ENCODE measurements around the gene ASAP2. TPM values are rescaled to one million over a fixed set of nuclear protein-coding genes. Genes with fewer than 3 reads are reported as not detected.
"Not testable (repeated sequence)": the region's sequence is repeated elsewhere in the genome, so short reads cannot be mapped to it uniquely, and the experiment has no call there.

Gene ASAP2
- polyA plus RNA-seq, 4 donors: 10.8 to 21.9 (median 13.8) TPM

- peaks cover 4 to 28% (median 10%) of the 10 kb centered on the region in 3 donors for H3K4me1 ChIP-seq (ENCODE audit: control insufficient read depth in 3 of 3, insufficient read depth in 2 of 3, low read depth in 1 of 3, low read length in 2 of 3)
- peak overlapping the region in 1 of 3 donors; percentile 22 for H3K27ac ChIP-seq (ENCODE audit: low read depth in 1 of 3, low read length in 2 of 3)
- FAIRE-seq: no peak
- H3K9me3 ChIP-seq (ENCODE audit: control insufficient read depth in 2 of 2, insufficient read depth in 1 of 2, low read depth in 1 of 2, low read length in 1 of 2): no peaks in the 10 kb centered on the region
- DNase-seq: no peak
- 57 to 72% (median 68%) methylated on average over 14 of the region's 14 CpGs for WGBS, 3 donors
- H3K36me3 ChIP-seq (ENCODE audit: control insufficient read depth in 3 of 3, insufficient read depth in 2 of 3, low read depth in 1 of 3, low read length in 3 of 3): peaks cover 0 to 10% (median 0%) of the 10 kb centered on the region in 3 donors
- H3K4me3 ChIP-seq (ENCODE audit: low read depth in 1 of 3, low read length in 3 of 3): no peak overlapping the region
- H3K27me3 ChIP-seq (ENCODE audit: control insufficient read depth in 3 of 3, insufficient read depth in 3 of 3, low read length in 3 of 3): no peaks in the 10 kb centered on the region
Measured at GRCh38 chr2:9263428-9263827, 56.8 kb downstream of the ASAP2 start.

GRCh38 chr2:9264301-9264700 lies 57.7 kb downstream of the ASAP2 start:
- DNase-seq (no peak), FAIRE-seq (no peak)
- Histone ChIP-seq H3K9me3 (ENCODE audit: control insufficient read depth in 2 of 2, insufficient read depth in 1 of 2, low read depth in 1 of 2, low read length in 1 of 2) (no peaks in the 10 kb centered on the region), H3K4me1 (ENCODE audit: control insufficient read depth in 3 of 3, insufficient read depth in 2 of 3, low read depth in 1 of 3, low read length in 2 of 3) (peaks cover 4 to 28% (median 10%) of the 10 kb centered on the region in 3 donors), H3K27me3 (ENCODE audit: control insufficient read depth in 3 of 3, insufficient read depth in 3 of 3, low read length in 3 of 3) (no peaks in the 10 kb centered on the region), H3K4me3 (ENCODE audit: low read depth in 1 of 3, low read length in 3 of 3) (no peak overlapping the region), H3K36me3 (ENCODE audit: control insufficient read depth in 3 of 3, insufficient read depth in 2 of 3, low read depth in 1 of 3, low read length in 3 of 3) (peaks cover 0 to 11% (median 0%) of the 10 kb centered on the region in 3 donors), H3K27ac (ENCODE audit: low read depth in 1 of 3, low read length in 2 of 3) (no peak overlapping the region)
- 84 to 89% (median 88%) methylated on average over 9 to 10 of the region's 10 CpGs for WGBS, 3 donors

GRCh38 chr2:9266711-9267110 lies 60.1 kb downstream of the ASAP2 start:
- no peaks in the 10 kb centered on the region for H3K27me3 ChIP-seq (ENCODE audit: control insufficient read depth in 3 of 3, insufficient read depth in 3 of 3, low read length in 3 of 3)
- H3K4me3 ChIP-seq (ENCODE audit: low read depth in 1 of 3, low read length in 3 of 3): no peak overlapping the region
- FAIRE-seq: no peak
- no peak overlapping the region for H3K27ac ChIP-seq (ENCODE audit: low read depth in 1 of 3, low read length in 2 of 3)
- DNase-seq: no peak
- H3K9me3 ChIP-seq (ENCODE audit: control insufficient read depth in 2 of 2, insufficient read depth in 1 of 2, low read depth in 1 of 2, low read length in 1 of 2): no peaks in the 10 kb centered on the region
- H3K36me3 ChIP-seq (ENCODE audit: control insufficient read depth in 3 of 3, insufficient read depth in 2 of 3, low read depth in 1 of 3, low read length in 3 of 3): peaks cover 0 to 11% (median 0%) of the 10 kb centered on the region in 3 donors
- H3K4me1 ChIP-seq (ENCODE audit: control insufficient read depth in 3 of 3, insufficient read depth in 2 of 3, low read depth in 1 of 3, low read length in 2 of 3): peaks cover under 1 to 12% (median under 1%) of the 10 kb centered on the region in 3 donors
- 84 to 94% (median 92%) methylated on average over 5 of the region's 5 CpGs for WGBS, 3 donors

GRCh38 chr2:9267286-9267685 lies 60.7 kb downstream of the ASAP2 start:
- H3K4me3 ChIP-seq (ENCODE audit: low read depth in 1 of 3, low read length in 3 of 3); H3K27me3 ChIP-seq (ENCODE audit: control insufficient read depth in 3 of 3, insufficient read depth in 3 of 3, low read length in 3 of 3); H3K4me1 ChIP-seq (ENCODE audit: control insufficient read depth in 3 of 3, insufficient read depth in 2 of 3, low read depth in 1 of 3, low read length in 2 of 3); DNase-seq; FAIRE-seq; H3K27ac ChIP-seq (ENCODE audit: low read depth in 1 of 3, low read length in 2 of 3); H3K9me3 ChIP-seq (ENCODE audit: control insufficient read depth in 2 of 2, insufficient read depth in 1 of 2, low read depth in 1 of 2, low read length in 1 of 2): not testable (repeated sequence)
- 94 to 100% (median 98%) methylated on average over 3 of the region's 3 CpGs for WGBS, 3 donors
- H3K36me3 ChIP-seq (ENCODE audit: control insufficient read depth in 3 of 3, insufficient read depth in 2 of 3, low read depth in 1 of 3, low read length in 3 of 3): peaks cover 0 to 11% (median 0%) of the 10 kb centered on the region in 3 donors

GRCh38 chr2:9268301-9269080 lies 61.9 kb downstream of the ASAP2 start:
- DNase-seq: no peak
- Histone ChIP-seq H3K27ac (ENCODE audit: low read depth in 1 of 3, low read length in 2 of 3) (no peak overlapping the region), H3K9me3 (ENCODE audit: control insufficient read depth in 2 of 2, insufficient read depth in 1 of 2, low read depth in 1 of 2, low read length in 1 of 2) (no peaks in the 10 kb centered on the region), H3K4me1 (ENCODE audit: control insufficient read depth in 3 of 3, insufficient read depth in 2 of 3, low read depth in 1 of 3, low read length in 2 of 3) (no peaks in the 10 kb centered on the region), H3K27me3 (ENCODE audit: control insufficient read depth in 3 of 3, insufficient read depth in 3 of 3, low read length in 3 of 3) (no peaks in the 10 kb centered on the region), H3K36me3 (ENCODE audit: control insufficient read depth in 3 of 3, insufficient read depth in 2 of 3, low read depth in 1 of 3, low read length in 3 of 3) (peaks cover 0 to 9% (median 0%) of the 10 kb centered on the region in 3 donors), H3K4me3 (ENCODE audit: low read depth in 1 of 3, low read length in 3 of 3) (no peak overlapping the region)
- no peak for FAIRE-seq
- WGBS, 3 donors: 49 to 76% (median 63%) methylated on average over 18 of the region's 18 CpGs

- Histone ChIP-seq H3K27me3 (ENCODE audit: control insufficient read depth in 3 of 3, insufficient read depth in 3 of 3, low read length in 3 of 3) (no peaks in the 10 kb centered on the region), H3K27ac (ENCODE audit: low read depth in 1 of 3, low read length in 2 of 3) (no peak overlapping the region), H3K4me3 (ENCODE audit: low read depth in 1 of 3, low read length in 3 of 3) (no peak overlapping the region), H3K36me3 (ENCODE audit: control insufficient read depth in 3 of 3, insufficient read depth in 2 of 3, low read depth in 1 of 3, low read length in 3 of 3) (peaks cover 0 to 9% (median 0%) of the 10 kb centered on the region in 3 donors), H3K9me3 (ENCODE audit: control insufficient read depth in 2 of 2, insufficient read depth in 1 of 2, low read depth in 1 of 2, low read length in 1 of 2) (no peaks in the 10 kb centered on the region), H3K4me1 (ENCODE audit: control insufficient read depth in 3 of 3, insufficient read depth in 2 of 3, low read depth in 1 of 3, low read length in 2 of 3) (no peaks in the 10 kb centered on the region)
- FAIRE-seq (no peak), DNase-seq (no peak)
- 86 to 93% (median 90%) methylated on average over 10 of the region's 10 CpGs for WGBS, 3 donors
Measured at GRCh38 chr2:9269295-9269694, 62.7 kb downstream of the ASAP2 start.

GRCh38 chr2:9269695-9270360 lies 63.2 kb downstream of the ASAP2 start:
- DNase-seq (no peak), FAIRE-seq (no peak)
- no peaks in the 10 kb centered on the region for H3K27me3 ChIP-seq (ENCODE audit: control insufficient read depth in 3 of 3, insufficient read depth in 3 of 3, low read length in 3 of 3)
- peaks cover 0 to 9% (median 0%) of the 10 kb centered on the region in 3 donors for H3K36me3 ChIP-seq (ENCODE audit: control insufficient read depth in 3 of 3, insufficient read depth in 2 of 3, low read depth in 1 of 3, low read length in 3 of 3)
- no peaks in the 10 kb centered on the region for H3K9me3 ChIP-seq (ENCODE audit: control insufficient read depth in 2 of 2, insufficient read depth in 1 of 2, low read depth in 1 of 2, low read length in 1 of 2)
- no peaks in the 10 kb centered on the region for H3K4me1 ChIP-seq (ENCODE audit: control insufficient read depth in 3 of 3, insufficient read depth in 2 of 3, low read depth in 1 of 3, low read length in 2 of 3)
- no peak overlapping the region for H3K27ac ChIP-seq (ENCODE audit: low read depth in 1 of 3, low read length in 2 of 3)
- 79 to 84% (median 80%) methylated on average over 8 of the region's 8 CpGs for WGBS, 3 donors
- no peak overlapping the region for H3K4me3 ChIP-seq (ENCODE audit: low read depth in 1 of 3, low read length in 3 of 3)

GRCh38 chr2:9271091-9271490 lies 64.5 kb downstream of the ASAP2 start:
- Histone ChIP-seq H3K4me3 (ENCODE audit: low read depth in 1 of 3, low read length in 3 of 3) (no peak overlapping the region), H3K36me3 (ENCODE audit: control insufficient read depth in 3 of 3, insufficient read depth in 2 of 3, low read depth in 1 of 3, low read length in 3 of 3) (peaks cover 0 to 8% (median 0%) of the 10 kb centered on the region in 3 donors), H3K9me3 (ENCODE audit: control insufficient read depth in 2 of 2, insufficient read depth in 1 of 2, low read depth in 1 of 2, low read length in 1 of 2) (no peaks in the 10 kb centered on the region), H3K4me1 (ENCODE audit: control insufficient read depth in 3 of 3, insufficient read depth in 2 of 3, low read depth in 1 of 3, low read length in 2 of 3) (no peaks in the 10 kb centered on the region), H3K27ac (ENCODE audit: low read depth in 1 of 3, low read length in 2 of 3) (no peak overlapping the region), H3K27me3 (ENCODE audit: control insufficient read depth in 3 of 3, insufficient read depth in 3 of 3, low read length in 3 of 3) (no peaks in the 10 kb centered on the region)
- FAIRE-seq (no peak), DNase-seq (no peak)
- 73 to 82% (median 77%) methylated on average over 5 of the region's 5 CpGs for WGBS, 3 donors

Data from small intestine (tissue), 7 donors.